MM.1S (cell line): ENCODE data around the gene CHMP4A.
A peak's percentile ranks its signal among the peaks of the same experiment; 100 is the strongest.

Experiments
- DNase-seq: peaks from one replicate; pipeline ENCODE4 v3.0.0-alpha.2; 2015
- H2AFZ ChIP-seq: fragments of 300-600 bp; sonication (generic); 2 replicates; pipeline ENCODE4 v1.6.0; 2016; ENCODE audit warnings: antibody characterized with exemption, low read length
- H3F3A ChIP-seq: fragments of 300-600 bp; sonication (generic); 2 replicates; pipeline ENCODE4 v1.6.1; 2016; ENCODE audit warnings: mild to moderate bottlenecking, antibody characterized with exemption, low read length, moderate library complexity, mixed read lengths; ENCODE audit not compliant: insufficient read depth
- H3K27ac ChIP-seq: fragments of 300-600 bp; sonication (generic); 2 replicates; pipeline ENCODE4 v1.5.1; 2016; ENCODE audit warnings: mild to moderate bottlenecking, low read length
- H3K27me3 ChIP-seq: fragments of 300-600 bp; sonication (generic); replicated peaks from 2 replicates; pipeline ENCODE4 v1.6.0; 2016; ENCODE audit warnings: low read length; ENCODE audit not compliant: insufficient read depth
- H3K36me3 ChIP-seq: fragments of 300-600 bp; sonication (generic); replicated peaks from 2 replicates; pipeline ENCODE4 v1.6.1; 2016; ENCODE audit warnings: mild to moderate bottlenecking, low read length, mixed read lengths; ENCODE audit not compliant: insufficient read depth
- H3K4me1 ChIP-seq: fragments of 300-600 bp; sonication (generic); 2 replicates; pipeline ENCODE4 v1.6.1; 2016; ENCODE audit warnings: low read length, mixed read lengths
- H3K4me2 ChIP-seq: fragments of 300-600 bp; sonication (generic); 2 replicates; pipeline ENCODE4 v1.6.0; 2016; ENCODE audit warnings: low read depth, low read length
- H3K4me3 ChIP-seq: fragments of 300-600 bp; sonication (generic); 2 replicates; pipeline ENCODE4 v1.5.1; 2016; ENCODE audit warnings: low read length, mixed read lengths
- H3K79me2 ChIP-seq: fragments of 300-600 bp; sonication (generic); 2 replicates; pipeline ENCODE4 v1.6.1; 2016; ENCODE audit warnings: mixed run types, low read length, mixed read lengths
- H3K9ac ChIP-seq: fragments of 300-600 bp; sonication (generic); 2 replicates; pipeline ENCODE4 v1.6.1; 2016; ENCODE audit warnings: low read length, mixed read lengths
- H3K9me2 ChIP-seq: fragments of 300-600 bp; sonication (generic); replicated peaks from 2 replicates; pipeline ENCODE4 v1.6.1; 2016; ENCODE audit warnings: mild to moderate bottlenecking, low read length, mixed read lengths; ENCODE audit not compliant: insufficient read depth
- H3K9me3 ChIP-seq: fragments of 300-600 bp; sonication (generic); replicated peaks from 2 replicates; pipeline ENCODE4 v1.6.1; 2016; ENCODE audit warnings: mild to moderate bottlenecking, low read length, mixed read lengths; ENCODE audit not compliant: insufficient read depth
- H4K20me1 ChIP-seq: fragments of 300-600 bp; sonication (generic); 2 replicates; pipeline ENCODE4 v1.6.1; 2016; ENCODE audit warnings: mild to moderate bottlenecking, low read length, moderate library complexity, mixed read lengths; ENCODE audit not compliant: insufficient read depth
- EZH2 ChIP-seq: fragments of 300-600 bp; sonication (generic); optimal IDR thresholded peaks from 2 replicates; pipeline ENCODE3; 2017; ENCODE audit warnings: low read depth, mild to moderate bottlenecking, antibody characterized with exemption, low read length, mixed read lengths
- EZH2phosphoT487 ChIP-seq: fragments of 300-600 bp; sonication (generic); IDR thresholded peaks from 2 replicates; pipeline ENCODE4 v1.6.1; 2018; ENCODE audit warnings: antibody characterized with exemption, low read length
- TF ChIP-seq, protein P1 (sequence below): fragments of 300-600 bp; sonication (generic); IDR thresholded peaks from 2 replicates; pipeline ENCODE4 v1.5.1; 2016; ENCODE audit warnings: antibody characterized with exemption, low read length, mixed read lengths

The CHMP4A gene

DNA sequence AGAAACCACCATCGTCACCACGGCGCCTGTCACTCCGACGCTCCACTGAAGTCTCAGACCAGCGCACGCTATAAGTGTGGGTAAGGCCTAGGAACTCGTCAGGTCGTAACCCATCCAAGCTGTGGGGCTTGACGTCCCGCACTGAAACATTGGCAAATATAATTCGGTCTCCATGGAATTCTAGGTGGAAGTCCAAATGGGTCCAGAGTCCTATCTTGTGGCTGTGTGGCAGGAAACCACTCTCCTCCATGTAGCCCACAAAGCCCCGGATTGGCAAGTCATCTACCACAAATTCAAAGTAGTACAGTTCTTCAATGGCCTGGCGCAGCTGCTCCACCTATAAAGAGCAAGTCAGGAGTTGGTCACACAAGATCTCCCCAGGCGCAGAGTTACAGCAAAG, 20.4 kb downstream of the CHMP4A start:
- H3K4me1 ChIP-seq, result peaks cover 5% of the 10 kb centered on the region; the same call in 1 of the 2 replicates
- H3K36me3 ChIP-seq, result no peaks in the 10 kb centered on the region
- H3K27me3 ChIP-seq, result no peaks in the 10 kb centered on the region
- TF ChIP-seq EZH2phosphoT487, result no peak
- TF ChIP-seq, protein P1, sequence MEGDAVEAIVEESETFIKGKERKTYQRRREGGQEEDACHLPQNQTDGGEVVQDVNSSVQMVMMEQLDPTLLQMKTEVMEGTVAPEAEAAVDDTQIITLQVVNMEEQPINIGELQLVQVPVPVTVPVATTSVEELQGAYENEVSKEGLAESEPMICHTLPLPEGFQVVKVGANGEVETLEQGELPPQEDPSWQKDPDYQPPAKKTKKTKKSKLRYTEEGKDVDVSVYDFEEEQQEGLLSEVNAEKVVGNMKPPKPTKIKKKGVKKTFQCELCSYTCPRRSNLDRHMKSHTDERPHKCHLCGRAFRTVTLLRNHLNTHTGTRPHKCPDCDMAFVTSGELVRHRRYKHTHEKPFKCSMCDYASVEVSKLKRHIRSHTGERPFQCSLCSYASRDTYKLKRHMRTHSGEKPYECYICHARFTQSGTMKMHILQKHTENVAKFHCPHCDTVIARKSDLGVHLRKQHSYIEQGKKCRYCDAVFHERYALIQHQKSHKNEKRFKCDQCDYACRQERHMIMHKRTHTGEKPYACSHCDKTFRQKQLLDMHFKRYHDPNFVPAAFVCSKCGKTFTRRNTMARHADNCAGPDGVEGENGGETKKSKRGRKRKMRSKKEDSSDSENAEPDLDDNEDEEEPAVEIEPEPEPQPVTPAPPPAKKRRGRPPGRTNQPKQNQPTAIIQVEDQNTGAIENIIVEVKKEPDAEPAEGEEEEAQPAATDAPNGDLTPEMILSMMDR, result no peak
- TF ChIP-seq EZH2, result no peak
- no peak for DNase-seq
- peaks cover 20% of the 10 kb centered on the region for H3F3A ChIP-seq
- H3K4me2 ChIP-seq, result no peak overlapping the region
- H4K20me1 ChIP-seq, result no peaks in the 10 kb centered on the region
- no peak overlapping the region for H2AFZ ChIP-seq
- peaks cover 23% of the 10 kb centered on the region for H3K79me2 ChIP-seq
- no peak overlapping the region for H3K4me3 ChIP-seq
- H3K9me2 ChIP-seq, result no peaks in the 10 kb centered on the region
- no peak overlapping the region for H3K9ac ChIP-seq
- no peak overlapping the region for H3K27ac ChIP-seq
- no peaks in the 10 kb centered on the region for H3K9me3 ChIP-seq

- TF ChIP-seq, protein P1, result no peak
- no peak for TF ChIP-seq EZH2
- TF ChIP-seq EZH2phosphoT487, result no peak
- H3K27me3 ChIP-seq, result no peaks in the 10 kb centered on the region
- H3K36me3 ChIP-seq, result no peaks in the 10 kb centered on the region
- no peak overlapping the region for H3K9ac ChIP-seq
- no peak overlapping the region for H3K4me2 ChIP-seq
- no peaks in the 10 kb centered on the region for H3K9me3 ChIP-seq
- no peak overlapping the region for H2AFZ ChIP-seq
- no peak overlapping the region for H3K27ac ChIP-seq
- H3K9me2 ChIP-seq, result no peaks in the 10 kb centered on the region
- no peaks in the 10 kb centered on the region for H4K20me1 ChIP-seq
- H3K4me1 ChIP-seq, result peaks cover 10% of the 10 kb centered on the region; the same call in 1 of the 2 replicates
- H3F3A ChIP-seq, result peaks cover 14% of the 10 kb centered on the region
- peaks cover 26% of the 10 kb centered on the region for H3K79me2 ChIP-seq
- no peak overlapping the region for H3K4me3 ChIP-seq
- no peak for DNase-seq
These were observed 22.9 kb downstream of the CHMP4A start for GRCh38 chr14:24190416-24190815.

GRCh38 chr14:24189460-24189859, 23.8 kb downstream of the CHMP4A start:
- H3K4me3 ChIP-seq, result no peak overlapping the region
- peaks cover 7% of the 10 kb centered on the region; the same call in 1 of the 2 replicates for H3K4me1 ChIP-seq
- 0 out of 2 replicates have a peak overlapping the region, but pooled peaks have one; percentile 68 for H3K4me2 ChIP-seq
- H3K9ac ChIP-seq, result no peak overlapping the region; the same call in 1 of the 2 replicates
- TF ChIP-seq, protein P1, result no peak
- TF ChIP-seq EZH2 (no peak), EZH2phosphoT487 (no peak)
- no peak overlapping the region for H2AFZ ChIP-seq
- no peaks in the 10 kb centered on the region for H3K36me3 ChIP-seq
- H4K20me1 ChIP-seq, result no peaks in the 10 kb centered on the region
- peaks cover 18% of the 10 kb centered on the region for H3K79me2 ChIP-seq
- no peaks in the 10 kb centered on the region for H3K27me3 ChIP-seq
- H3F3A ChIP-seq, result peaks cover 14% of the 10 kb centered on the region
- peak overlapping the region; percentile 21; the same call in 1 of the 2 replicates for H3K27ac ChIP-seq
- DNase-seq, result no peak
- H3K9me3 ChIP-seq, result no peaks in the 10 kb centered on the region
- no peaks in the 10 kb centered on the region for H3K9me2 ChIP-seq
